ENCODE data around the gene NPIPA3.
"Not testable (repeated sequence)": the region's sequence is repeated elsewhere in the genome, so short reads cannot be mapped to it uniquely, and the experiment has no call there.

GRCh38 chr16:14694129-14694528, 9.1 kb upstream of the NPIPA3 start, which contains the start of gene PLA2G10:
- not testable (repeated sequence) for TF ChIP-seq ESRRG, CSDC2 (CRISPR knock-in tag; IDR thresholded peaks at IDR 0.05)
